HG03439 (cell line): ENCODE data around the gene KCNE4.
A peak's percentile ranks its signal among the peaks of the same experiment; 100 is the strongest.
"Not testable (repeated sequence)": the region's sequence is repeated elsewhere in the genome, so short reads cannot be mapped to it uniquely, and the experiment has no call there.

Experiments
- ATAC-seq: cut with Tn5 transposase; IDR thresholded peaks from one replicate; pipeline ENCODE4 v1.9.1; 2021; ENCODE audit warnings: mild to moderate bottlenecking, moderate library complexity; ENCODE audit not compliant: unreplicated experiment

Gene KCNE4

DNA sequence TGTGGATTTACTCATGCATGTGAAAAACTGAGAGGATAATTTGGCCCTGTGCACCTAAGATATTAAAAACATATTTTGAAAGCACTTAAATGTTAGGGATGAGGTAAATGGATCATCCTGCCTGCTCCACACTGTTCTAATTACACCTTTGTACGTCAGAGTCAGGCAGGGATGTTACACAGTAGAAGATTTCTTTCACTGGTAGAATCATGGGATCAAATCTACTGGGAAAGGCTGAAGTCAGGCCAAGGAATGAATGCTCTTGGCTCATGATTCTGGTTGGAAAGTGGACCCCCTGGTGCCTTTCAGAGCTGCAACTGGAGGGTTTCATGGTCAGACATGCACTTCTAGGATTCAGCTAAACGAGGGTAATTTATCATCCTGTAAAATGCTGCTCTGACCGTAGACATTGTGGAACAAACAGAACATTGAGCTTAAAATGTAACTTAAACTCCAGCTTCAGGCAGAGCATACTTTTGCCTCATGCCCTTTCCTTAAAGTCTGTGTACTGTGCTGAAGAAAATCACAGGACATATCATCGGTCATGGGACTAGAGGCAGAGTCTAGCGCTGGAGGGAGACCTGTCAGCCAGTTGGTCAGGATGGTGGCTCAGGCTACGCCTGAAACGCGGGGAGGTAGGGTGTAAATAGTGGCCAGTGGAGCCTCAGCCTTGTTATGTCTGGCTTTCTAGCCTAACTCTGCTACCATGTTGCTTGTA, 4.9 kb downstream of the KCNE4 start:
- ATAC-seq: no peak

GRCh38 chr2:223057569-223057968, 5.6 kb downstream of the KCNE4 start:
- ATAC-seq: no peak

DNA sequence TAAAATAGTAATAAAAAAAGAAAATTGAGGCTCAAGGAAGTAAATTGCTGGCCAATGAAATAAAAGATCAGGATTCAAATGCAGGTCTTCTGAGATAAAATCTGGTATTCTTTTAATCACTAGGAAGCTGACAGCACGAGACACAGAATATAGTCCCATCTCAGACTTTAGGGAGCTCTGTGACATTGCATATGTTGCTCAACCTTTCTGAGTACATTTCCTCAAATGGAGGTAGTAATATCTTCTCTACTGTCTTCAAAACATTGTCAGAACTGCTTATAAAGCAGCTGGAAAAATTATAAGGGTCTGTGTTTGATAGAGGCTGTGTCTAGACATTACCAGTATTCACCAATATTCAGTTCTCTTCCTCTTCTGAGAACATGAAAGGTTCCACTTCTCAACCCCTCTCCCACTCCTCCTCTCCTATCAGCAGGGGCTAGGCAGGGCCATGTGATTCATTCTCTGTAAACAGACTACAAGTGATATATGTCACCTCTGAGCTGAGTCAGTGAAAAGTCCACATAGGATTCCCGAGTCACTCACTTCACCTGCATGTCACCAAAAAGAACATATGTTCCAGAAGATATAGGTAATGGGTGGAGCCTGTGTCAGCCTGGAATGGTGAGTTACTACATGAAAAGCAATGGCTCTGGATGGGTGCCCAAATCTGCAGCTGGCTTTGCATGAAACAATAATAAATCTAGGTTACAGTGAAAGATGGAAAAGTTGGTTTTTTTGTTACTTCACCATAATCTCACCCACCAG, 7.1 kb downstream of the KCNE4 start:
- no peak for ATAC-seq

- ATAC-seq: no peak
Measured at GRCh38 chr2:223060201-223060825, 8.3 kb downstream of the KCNE4 start.

GRCh38 chr2:223062396-223062795, 10.4 kb downstream of the KCNE4 start:
- ATAC-seq: no peak

DNA sequence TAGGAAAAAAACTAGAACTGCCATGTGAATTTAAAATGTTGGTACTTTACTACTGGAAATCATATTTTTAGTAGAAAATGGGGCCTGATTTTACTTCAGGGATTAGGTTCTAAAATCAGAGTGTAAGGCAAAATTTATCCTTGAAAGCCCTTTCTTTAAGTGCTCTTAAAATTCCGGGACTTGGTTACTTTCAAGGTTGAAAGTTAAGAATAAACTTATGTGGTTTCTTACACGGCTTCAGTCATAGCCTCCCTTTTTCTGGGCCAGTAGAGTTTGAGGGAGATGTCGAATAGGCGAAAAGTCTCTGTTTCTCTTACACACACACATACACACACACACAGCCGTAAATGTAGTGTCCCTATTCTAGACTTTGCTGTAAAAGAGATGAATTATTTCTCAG, 13.1 kb downstream of the KCNE4 start:
- no peak for ATAC-seq

GRCh38 chr2:223066721-223067120, 14.7 kb downstream of the KCNE4 start:
- no peak for ATAC-seq

- ATAC-seq: no peak
Measured at GRCh38 chr2:223068071-223068470, 16.1 kb downstream of the KCNE4 start.

- no peak for ATAC-seq
Measured at GRCh38 chr2:223069465-223069864, 17.5 kb downstream of the KCNE4 start.

- no peak for ATAC-seq
Measured at GRCh38 chr2:223069988-223070387, 18.0 kb downstream of the KCNE4 start.

DNA sequence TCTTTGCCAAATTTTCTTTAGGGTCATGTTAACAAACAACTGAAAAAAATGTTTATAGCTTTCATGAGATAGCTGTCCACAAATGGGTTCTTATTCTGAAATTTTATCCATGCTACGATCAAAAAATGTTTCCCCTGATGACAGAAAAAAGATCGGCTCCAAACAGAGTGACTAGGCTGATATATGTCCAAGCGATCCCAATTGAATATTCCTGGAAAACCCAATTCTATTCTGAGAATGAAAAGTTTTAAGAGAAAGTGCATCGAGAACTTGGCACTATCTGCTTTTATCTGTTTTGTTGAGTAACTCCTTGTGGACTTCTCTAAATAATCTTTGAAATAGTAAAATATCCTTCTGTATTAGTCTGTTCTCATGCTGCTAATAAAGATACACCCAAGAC, 19.1 kb downstream of the KCNE4 start:
- no peak for ATAC-seq

DNA sequence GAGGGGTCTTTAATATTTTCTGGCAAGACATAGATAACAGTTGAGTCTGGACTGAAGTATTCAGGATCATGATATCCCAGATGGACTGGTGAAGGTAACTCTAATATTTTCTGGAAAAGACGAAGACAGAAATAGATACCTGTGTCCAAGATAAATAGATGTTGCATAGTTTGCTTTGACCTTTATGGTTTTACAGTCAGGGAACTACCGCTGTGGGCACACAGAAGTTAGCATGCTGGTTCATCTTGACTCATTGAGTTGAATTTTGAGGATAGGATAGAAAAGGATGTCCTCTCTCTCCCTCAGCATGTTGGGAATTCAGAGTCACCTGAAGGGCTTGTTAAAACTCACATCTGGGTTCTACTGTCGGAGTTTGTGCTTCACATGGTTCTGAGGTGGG, 20.8 kb downstream of the KCNE4 start:
- no peak for ATAC-seq

DNA sequence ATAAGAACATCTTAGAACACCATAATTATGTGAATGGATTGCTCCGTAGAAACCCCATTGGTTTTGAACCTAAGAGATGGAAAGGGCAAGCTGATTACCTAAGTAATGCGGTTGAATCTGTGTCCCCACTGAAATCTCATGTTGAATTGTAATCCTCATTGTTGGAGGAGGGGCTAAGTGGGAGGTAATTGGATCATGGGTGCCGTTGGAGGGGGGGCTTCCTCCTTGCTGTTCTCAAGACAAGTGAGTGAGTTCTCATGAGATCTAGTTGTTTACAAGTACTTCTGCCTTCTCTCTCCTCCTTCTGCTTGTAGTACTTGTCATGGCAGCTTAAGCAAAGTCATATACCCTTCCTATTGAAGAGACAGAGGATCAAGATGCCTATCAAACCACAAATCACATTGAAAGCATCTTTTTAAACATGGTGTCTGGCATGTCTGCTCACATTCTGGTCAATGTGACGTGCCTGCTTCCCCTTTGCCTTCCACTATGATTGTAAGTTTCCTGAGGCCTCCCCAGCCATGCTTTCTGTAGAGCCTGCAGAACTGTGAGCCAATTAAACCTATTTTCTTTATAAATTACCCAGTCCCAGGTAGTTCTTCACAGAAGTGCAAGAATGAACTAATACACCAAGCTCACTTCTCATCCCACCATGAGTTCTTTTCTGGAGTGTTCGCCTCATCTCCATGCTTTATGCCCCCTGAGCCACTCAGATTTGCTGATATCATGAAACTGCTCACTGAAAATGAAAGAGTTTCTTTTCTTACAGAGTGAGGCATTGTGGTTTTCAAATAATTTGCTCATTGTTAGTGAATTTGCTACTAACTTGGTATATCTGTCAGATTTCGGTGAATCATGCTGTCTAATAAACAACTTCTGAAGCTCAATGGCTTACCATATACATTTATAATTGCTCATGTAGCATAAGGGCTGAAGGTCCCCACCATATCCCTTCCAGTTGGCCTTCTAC, 23.6 kb downstream of the KCNE4 start:
- peak; percentile 78 for ATAC-seq

DNA sequence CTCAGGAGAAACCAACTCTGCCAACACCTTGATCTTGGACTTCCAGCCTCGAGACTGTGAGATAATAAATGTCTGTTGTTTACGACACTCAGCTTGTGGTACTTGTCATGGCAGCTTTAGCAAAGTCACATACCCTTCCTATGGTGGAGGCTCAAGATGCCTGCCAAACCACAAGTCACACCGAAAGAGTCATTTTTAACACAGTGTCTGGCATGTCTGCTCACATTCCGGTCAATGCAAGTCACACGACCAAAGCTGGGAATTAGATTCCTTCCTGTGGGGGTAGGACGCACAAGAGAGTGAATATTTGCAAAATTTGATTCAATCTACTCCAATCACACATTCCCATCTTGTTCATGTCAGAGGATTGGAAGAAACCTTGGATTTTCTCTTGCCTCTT, 24.6 kb downstream of the KCNE4 start:
- no peak for ATAC-seq

DNA sequence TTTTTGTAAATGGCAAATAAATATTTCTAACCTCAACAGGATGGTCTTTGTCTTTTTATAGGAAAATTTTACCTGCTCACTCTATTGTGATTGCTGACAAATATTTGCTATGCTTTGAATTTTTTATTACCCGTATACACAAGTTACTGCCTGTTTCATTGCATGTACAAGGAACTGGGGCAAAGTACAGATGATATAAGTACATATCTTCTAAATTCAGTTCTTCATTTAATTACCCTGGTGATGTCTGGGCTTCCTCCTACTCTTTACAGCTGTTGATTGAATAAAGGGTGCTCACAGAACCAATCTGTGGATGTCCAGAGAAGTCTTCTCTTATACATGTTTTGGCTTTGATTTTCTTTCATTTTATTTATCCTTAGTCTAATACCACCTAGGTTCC, 26.5 kb downstream of the KCNE4 start:
- no peak for ATAC-seq

- ATAC-seq: no peak
Measured at GRCh38 chr2:223079378-223079777, 27.4 kb downstream of the KCNE4 start.

DNA sequence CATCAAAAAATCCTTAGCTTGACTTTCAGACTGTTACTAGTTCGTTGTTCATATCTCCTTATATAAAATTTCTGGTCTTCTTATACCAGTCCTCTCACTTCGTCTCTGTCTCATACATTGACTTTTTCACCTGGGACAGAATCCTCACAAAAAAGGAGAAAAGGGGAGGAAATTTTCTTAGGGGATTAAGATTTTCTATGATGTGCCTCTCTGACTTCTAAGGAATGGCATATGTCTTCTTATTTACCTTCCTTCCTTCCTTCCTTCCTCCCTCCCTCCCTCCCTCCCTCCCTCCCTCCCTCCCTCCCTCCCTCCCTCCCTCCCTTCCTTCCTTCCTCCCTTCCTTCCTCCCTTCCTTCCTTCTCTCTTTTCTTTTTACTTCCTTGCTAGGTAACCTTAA, 27.9 kb downstream of the KCNE4 start:
- ATAC-seq: no peak

DNA sequence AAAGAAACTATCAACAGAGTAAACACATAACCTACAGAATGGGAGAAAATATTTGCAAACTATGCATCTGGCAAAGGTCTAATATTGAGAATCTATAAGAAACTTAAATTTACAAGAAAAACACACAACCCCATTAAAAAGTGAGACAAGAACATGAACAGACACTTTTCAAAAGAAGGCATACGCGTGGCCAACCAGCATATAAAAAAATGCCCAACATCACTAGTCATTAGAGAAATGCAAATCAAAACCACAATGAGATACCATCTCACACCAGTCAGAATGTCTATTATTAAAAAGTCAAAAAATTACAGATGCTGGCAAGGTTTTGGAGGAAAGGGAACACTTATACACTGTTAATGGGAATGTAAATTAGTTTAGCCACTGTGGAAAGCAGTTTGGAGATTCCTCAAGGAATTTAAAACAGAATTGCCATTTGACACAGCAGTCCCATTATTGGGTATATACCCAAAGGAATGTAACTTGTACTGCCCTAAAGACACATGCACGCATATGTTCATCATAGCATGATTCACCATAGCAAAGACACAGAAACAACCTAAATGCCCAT, 28.9 kb downstream of the KCNE4 start:
- ATAC-seq: not testable (repeated sequence)

DNA sequence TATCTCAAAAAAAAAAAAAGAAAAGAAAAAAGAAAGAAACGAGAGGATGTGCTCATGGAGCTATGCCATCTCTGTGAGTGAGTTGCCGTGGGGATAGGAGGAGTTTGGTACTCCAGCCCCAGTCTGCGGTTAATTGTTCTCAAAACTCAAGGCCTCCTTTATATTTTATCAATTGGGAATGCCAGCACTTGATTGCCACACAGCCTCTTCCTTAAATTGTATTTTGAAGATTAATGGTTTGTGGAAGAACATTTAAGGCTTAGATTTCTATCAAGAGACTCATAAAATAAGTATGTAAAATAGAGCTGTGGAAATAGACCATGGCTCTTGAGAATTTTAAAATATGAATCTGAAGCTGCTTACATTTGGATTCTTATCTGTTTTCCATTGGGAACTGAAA, 29.8 kb downstream of the KCNE4 start:
- no peak for ATAC-seq

- ATAC-seq: no peak
Measured at GRCh38 chr2:223082706-223083105, 30.7 kb downstream of the KCNE4 start.
